Type B pancreatic cell (in vitro differentiated cells): Measurements from ENCODE around the gene C16orf82. TPM values are rescaled to one million over a fixed set of nuclear protein-coding genes. Genes with fewer than 3 reads are reported as not detected.

Experiments used
- DNase-seq: peaks from one replicate; pipeline ENCODE4 v3.0.0; 2021; ENCODE audit warnings: mixed read lengths; ENCODE audit not compliant: unreplicated experiment; ENCODE audit errors: extremely low spot score
- H3K27ac Mint-ChIP-seq: 2 replicates; pipeline ENCODE4 v1.8.0; 2021; ENCODE audit warnings: mild to moderate bottlenecking, mixed read lengths
- H3K27me3 Mint-ChIP-seq: 2 replicates; pipeline ENCODE4 v1.8.0; 2021; ENCODE audit warnings: mixed read lengths
- H3K36me3 Mint-ChIP-seq: 2 replicates; pipeline ENCODE4 v1.8.0; 2021; ENCODE audit warnings: mixed read lengths
- H3K4me1 Mint-ChIP-seq: one replicate; pipeline ENCODE4 v1.8.0; 2021; ENCODE audit warnings: mixed read lengths; ENCODE audit not compliant: unreplicated experiment
- H3K4me3 Mint-ChIP-seq: 2 replicates; pipeline ENCODE4 v1.8.0; 2021; ENCODE audit warnings: mild to moderate bottlenecking, mixed read lengths
- H3K9me3 Mint-ChIP-seq: 2 replicates; pipeline ENCODE4 v1.8.0; 2021; ENCODE audit warnings: mixed read lengths
- CTCF ChIP-seq: fragments of 200-600 bp; sonication (generic); conservative IDR thresholded peaks from 2 replicates; pipeline ENCODE4 v1.5.0; 2021; ENCODE audit warnings: antibody characterized with exemption, mild to moderate bottlenecking
- total RNA-seq: library from RNA; stranded (reverse); gene quantifications from 2 replicates; pipeline ENCODE4 v1.2.1, GENCODE V29; 2021; ENCODE audit warnings: low replicate concordance

Gene C16orf82
- total RNA-seq, 1 donor from 2014 or later, result 0.43 TPM

- Mint-ChIP-seq H3K4me1 (no peaks in the 10 kb centered on the region), H3K4me3 (no peak overlapping the region), H3K9me3 (no peaks in the 10 kb centered on the region), H3K36me3 (no peaks in the 10 kb centered on the region), H3K27ac (no peak overlapping the region), H3K27me3 (peaks cover 10% of the 10 kb centered on the region)
- TF ChIP-seq CTCF, result no peak
- no peak for DNase-seq
These were observed 38.1 kb upstream of the C16orf82 start for GRCh38 chr16:27028591-27029110.

GRCh38 chr16:27029525-27029924, 37.2 kb upstream of the C16orf82 start:
- peaks cover 10% of the 10 kb centered on the region for H3K27me3 Mint-ChIP-seq
- no peak for DNase-seq
- H3K27ac Mint-ChIP-seq, result no peak overlapping the region
- no peaks in the 10 kb centered on the region for H3K9me3 Mint-ChIP-seq
- no peaks in the 10 kb centered on the region for H3K4me1 Mint-ChIP-seq
- no peak overlapping the region for H3K4me3 Mint-ChIP-seq
- no peak for TF ChIP-seq CTCF
- no peaks in the 10 kb centered on the region for H3K36me3 Mint-ChIP-seq

GRCh38 chr16:27033281-27033979, 33.3 kb upstream of the C16orf82 start:
- Mint-ChIP-seq H3K9me3 (no peaks in the 10 kb centered on the region), H3K27me3 (peaks cover 8% of the 10 kb centered on the region), H3K36me3 (no peaks in the 10 kb centered on the region), H3K4me1 (no peaks in the 10 kb centered on the region), H3K4me3 (no peak overlapping the region), H3K27ac (no peak overlapping the region)
- no peak for TF ChIP-seq CTCF
- no peak for DNase-seq

- no peak for DNase-seq
- Mint-ChIP-seq H3K36me3 (no peaks in the 10 kb centered on the region), H3K27me3 (peaks cover 3% of the 10 kb centered on the region), H3K27ac (no peak overlapping the region), H3K4me1 (no peaks in the 10 kb centered on the region), H3K9me3 (no peaks in the 10 kb centered on the region), H3K4me3 (no peak overlapping the region)
- no peak for TF ChIP-seq CTCF
These were observed 26.0 kb upstream of the C16orf82 start for GRCh38 chr16:27040732-27041131.

- TF ChIP-seq CTCF, result no peak
- Mint-ChIP-seq H3K9me3 (no peaks in the 10 kb centered on the region), H3K4me1 (no peaks in the 10 kb centered on the region), H3K27ac (no peak overlapping the region), H3K27me3 (peaks cover 3% of the 10 kb centered on the region), H3K36me3 (no peaks in the 10 kb centered on the region), H3K4me3 (no peak overlapping the region)
- DNase-seq, result no peak
These were observed 19.7 kb upstream of the C16orf82 start for GRCh38 chr16:27046958-27047518.
